ENCODE results near the gene TSPAN18. TPM values are rescaled to one million over a fixed set of nuclear protein-coding genes. Genes with fewer than 3 reads are reported as not detected.

The TSPAN18 gene
- total and polyA plus RNA-seq, 10 of the 15 experiments (the other 5 are each of a cell fraction or from before 2014, with no cell fraction given) = 0.02 to 0.77 (median 0.13) TPM; not detected in 1

- no peaks in the 10 kb centered on the region for H3K4me1 ChIP-seq (ENCODE audit: control insufficient read depth, insufficient read depth, low read length)
- H3K27me3 ChIP-seq (replicated peaks in 1 of 2; ENCODE audit: control insufficient read depth in 2 of 2, insufficient read depth in 2 of 2, low read length in 1 of 2) = no peaks in the 10 kb centered on the region; a peak in 1 of 4 replicates
- FAIRE-seq (no peak), ATAC-seq (no peak), DNase-seq (ENCODE audit: low read depth, low spot score) (no peak)
- H3K9me3 ChIP-seq (replicated peaks; ENCODE audit: control insufficient read depth, insufficient read depth, low read length) = no peaks in the 10 kb centered on the region
- no peak overlapping the region for H3K4me2 ChIP-seq (ENCODE audit: control insufficient read depth, insufficient read depth)
- no peak overlapping the region for H2AFZ ChIP-seq (ENCODE audit: control insufficient read depth, low read depth, low read length)
- no peak for TF ChIP-seq HSF1 (IDR thresholded peaks at IDR 0.05; ENCODE audit: low read depth, low read length)
- no peak for TF ChIP-seq IRF4 (IDR thresholded peaks at IDR 0.05; ENCODE audit: low read depth, low read length)
- TF ChIP-seq PAX8 (IDR thresholded peaks at IDR 0.05) = no peak
- CTCF ChIA-PET = interaction anchor here (0.9 to 4.9 kb wide), 2 partner anchors 10 to 108 kb away, joined by 3 to 28 read pairs; no protein-coding TSS in a partner anchor
- intact Hi-C loops (cut with micrococcal nuclease; ENCODE audit: unreplicated experiment) (no loop called here), in situ Hi-C loops (cut with MboI) (no loop called here)
- no peaks in the 10 kb centered on the region for H3K79me2 ChIP-seq (ENCODE audit: control insufficient read depth, insufficient read depth, low read length)
- no peaks in the 10 kb centered on the region for H4K20me1 ChIP-seq (ENCODE audit: control insufficient read depth, insufficient read depth)
- no TSS peak for BruUV-seq (replicated peaks)
- 36% methylated on average over 8 of the region's 8 CpGs for WGBS (ENCODE audit: insufficient coverage, insufficient replicate concordance, low lambda C conversion rate, missing lambda C conversion rate)
- H3K9ac ChIP-seq (ENCODE audit: control insufficient read depth, insufficient read depth, low read length) = no peak overlapping the region
- RAD21 ChIA-PET (ENCODE audit: unreplicated experiment) = interaction anchor here (1.0 kb wide), 1 partner anchor 145 kb away, joined by 5 read pairs; no protein-coding TSS in a partner anchor
- no peak overlapping the region for H3K4me3 ChIP-seq
- SMC1A ChIA-PET (ENCODE audit: uncharacterized antibody, unreplicated experiment) = interaction anchor here (1.0 kb wide), 1 partner anchor 127 kb away, joined by 3 read pairs; no protein-coding TSS in a partner anchor
- POLR2A ChIA-PET = no interaction called here
- no peaks in the 10 kb centered on the region for H3K36me3 ChIP-seq (ENCODE audit: control insufficient read depth in 2 of 2, insufficient read depth in 2 of 2, low read length in 1 of 2)
- H3K27ac ChIP-seq (ENCODE audit: control insufficient read depth, insufficient read depth) = no peak overlapping the region
Measured at GRCh38 chr11:44766112-44766971, 39.6 kb downstream of the TSPAN18 start.

- ChIA-PET SMC1A (ENCODE audit: uncharacterized antibody, unreplicated experiment) (interaction anchor here (0.8 to 1.0 kb wide), 3 partner anchors 22 to 208 kb away, joined by 3 read pairs; no protein-coding TSS in a partner anchor), CTCF (interaction anchor here (0.9 to 4.9 kb wide), 2 partner anchors 9 to 109 kb away, joined by 3 to 28 read pairs; no protein-coding TSS in a partner anchor), RAD21 (ENCODE audit: unreplicated experiment) (interaction anchor here (1.0 kb wide), 1 partner anchor 144 kb away, joined by 5 read pairs; no protein-coding TSS in a partner anchor), POLR2A (no interaction called here)
- Histone ChIP-seq H3K27ac (ENCODE audit: control insufficient read depth, insufficient read depth) (no peak overlapping the region), H3K36me3 (ENCODE audit: control insufficient read depth in 2 of 2, insufficient read depth in 2 of 2, low read length in 1 of 2) (no peaks in the 10 kb centered on the region), H3K9me3 (replicated peaks; ENCODE audit: control insufficient read depth, insufficient read depth, low read length) (no peaks in the 10 kb centered on the region), H3K27me3 (replicated peaks in 1 of 2; ENCODE audit: control insufficient read depth in 2 of 2, insufficient read depth in 2 of 2, low read length in 1 of 2) (no peaks in the 10 kb centered on the region; a peak in 1 of 4 replicates), H4K20me1 (ENCODE audit: control insufficient read depth, insufficient read depth) (no peaks in the 10 kb centered on the region), H3K4me1 (ENCODE audit: control insufficient read depth, insufficient read depth, low read length) (no peaks in the 10 kb centered on the region), H3K4me2 (ENCODE audit: control insufficient read depth, insufficient read depth) (no peak overlapping the region), H2AFZ (ENCODE audit: control insufficient read depth, low read depth, low read length) (no peak overlapping the region), H3K79me2 (ENCODE audit: control insufficient read depth, insufficient read depth, low read length) (no peaks in the 10 kb centered on the region), H3K4me3 (no peak overlapping the region), H3K9ac (ENCODE audit: control insufficient read depth, insufficient read depth, low read length) (no peak overlapping the region)
- FAIRE-seq (no peak), DNase-seq (ENCODE audit: low read depth, low spot score) (no peak), ATAC-seq (no peak)
- in situ Hi-C loops (cut with MboI) (no loop called here), intact Hi-C loops (cut with micrococcal nuclease; ENCODE audit: unreplicated experiment) (no loop called here)
- no TSS peak for BruUV-seq (replicated peaks)
- TF ChIP-seq E2F4 (IDR thresholded peaks at IDR 0.05; ENCODE audit: low read depth, low read length) (no peak), SMARCA5 (IDR thresholded peaks at IDR 0.05) (no peak), ZBTB33 (IDR thresholded peaks at IDR 0.05) (no peak), NKRF (conservative IDR thresholded peaks at IDR 0.05) (no peak), CBFB (IDR thresholded peaks at IDR 0.05; ENCODE audit: low read depth) (no peak)
Measured at GRCh38 chr11:44766972-44767278, 40.2 kb downstream of the TSPAN18 start.
